Fibroblast of upper back skin (primary cell): Measurements from ENCODE around the gene GRM7.

Experiments
- DNase-seq: peaks from one replicate; pipeline ENCODE4 v3.0.0-alpha.2; 2013

The GRM7 gene

GRCh38 chr3:7512048-7512447 is 651.1 kb downstream of the GRM7 start:
- no peak for DNase-seq

- no peak for DNase-seq
Observed at GRCh38 chr3:7518026-7518425, 657.1 kb downstream of the GRM7 start.

GRCh38 chr3:7518456-7518855 is 657.5 kb downstream of the GRM7 start:
- no peak for DNase-seq

GRCh38 chr3:7520059-7520458 is 659.1 kb downstream of the GRM7 start:
- DNase-seq: no peak

GRCh38 chr3:7520593-7520992 is 659.7 kb downstream of the GRM7 start:
- no peak for DNase-seq

GRCh38 chr3:7536510-7536909 is 675.6 kb downstream of the GRM7 start:
- DNase-seq: no peak

- DNase-seq: no peak
Observed at GRCh38 chr3:7536921-7537320, 676.0 kb downstream of the GRM7 start.

- DNase-seq: no peak
Observed at GRCh38 chr3:7543294-7543880, 682.5 kb downstream of the GRM7 start.

- no peak for DNase-seq
Observed at GRCh38 chr3:7545334-7545733, 684.4 kb downstream of the GRM7 start.

GRCh38 chr3:7546253-7546652 is 685.3 kb downstream of the GRM7 start:
- DNase-seq: no peak

GRCh38 chr3:7547826-7548225 is 686.9 kb downstream of the GRM7 start:
- no peak for DNase-seq

- no peak for DNase-seq
Observed at GRCh38 chr3:7562892-7563291, 702.0 kb downstream of the GRM7 start.

- DNase-seq: no peak
Observed at GRCh38 chr3:7565574-7565973, 704.7 kb downstream of the GRM7 start.

- DNase-seq: no peak
Observed at GRCh38 chr3:7567160-7567559, 706.2 kb downstream of the GRM7 start.

GRCh38 chr3:7568526-7569184 is 707.7 kb downstream of the GRM7 start:
- no peak for DNase-seq

- DNase-seq: no peak
Observed at GRCh38 chr3:7573330-7573729, 712.4 kb downstream of the GRM7 start.

GRCh38 chr3:7574435-7574834 is 713.5 kb downstream of the GRM7 start:
- DNase-seq: no peak

GRCh38 chr3:7576071-7576470 is 715.2 kb downstream of the GRM7 start:
- no peak for DNase-seq

- DNase-seq: no peak
Observed at GRCh38 chr3:7576506-7576905, 715.6 kb downstream of the GRM7 start.

GRCh38 chr3:7577513-7577912 is 716.6 kb downstream of the GRM7 start:
- no peak for DNase-seq

GRCh38 chr3:7581831-7582230 is 720.9 kb downstream of the GRM7 start:
- DNase-seq: no peak

GRCh38 chr3:7585052-7585451 is 724.1 kb downstream of the GRM7 start:
- no peak for DNase-seq

- no peak for DNase-seq
Observed at GRCh38 chr3:7588236-7588635, 727.3 kb downstream of the GRM7 start.

GRCh38 chr3:7589526-7589925 is 728.6 kb downstream of the GRM7 start:
- no peak for DNase-seq

GRCh38 chr3:7602297-7602696 is 741.4 kb downstream of the GRM7 start:
- no peak for DNase-seq
